GM18858 (cell line): ENCODE data around the gene CENPX.

ENCODE experiments used
- ATAC-seq: cut with Tn5 transposase; IDR thresholded peaks from one replicate; pipeline ENCODE4 v1.9.1; 2021; ENCODE audit not compliant: unreplicated experiment

Gene CENPX

GRCh38 chr17:82012640-82013295 is 9.9 kb downstream of the CENPX start:
- no peak for ATAC-seq

GRCh38 chr17:82012261-82012639 is 10.4 kb downstream of the CENPX start:
- no peak for ATAC-seq

DNA sequence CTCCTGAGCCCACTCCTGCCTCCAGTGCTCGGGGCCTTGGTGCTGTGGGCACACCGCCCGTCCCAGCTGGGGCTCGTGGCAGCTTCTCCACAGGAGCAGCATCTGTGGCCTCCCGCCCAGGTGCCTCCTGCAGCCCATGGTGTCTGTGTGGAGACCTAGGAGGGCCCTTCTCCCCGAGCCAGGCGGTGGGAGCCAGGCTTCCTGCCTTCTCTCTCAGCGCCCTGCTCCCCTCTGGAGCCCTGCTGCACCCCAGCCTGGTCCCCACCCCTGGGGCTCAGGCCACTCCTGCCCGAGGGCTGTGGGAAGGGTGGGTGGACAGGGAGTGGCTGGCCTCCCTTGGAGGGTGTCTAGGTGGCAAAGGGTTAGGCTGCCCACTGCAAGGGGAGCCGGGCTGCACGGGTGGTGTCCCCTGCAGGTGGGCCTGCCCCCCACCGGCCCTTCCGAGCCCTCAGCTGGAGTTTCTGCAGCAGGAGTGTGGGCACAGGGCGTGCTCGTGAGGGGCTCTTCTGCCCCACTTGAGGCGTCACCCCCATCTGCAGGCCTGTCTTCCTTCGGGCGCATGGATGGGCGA is 11.0 kb downstream of the CENPX start:
- no peak for ATAC-seq

GRCh38 chr17:82010575-82011525 is 11.8 kb downstream of the CENPX start:
- no peak for ATAC-seq

- ATAC-seq, result no peak
Measured at GRCh38 chr17:82009413-82009812, 13.3 kb downstream of the CENPX start.

DNA sequence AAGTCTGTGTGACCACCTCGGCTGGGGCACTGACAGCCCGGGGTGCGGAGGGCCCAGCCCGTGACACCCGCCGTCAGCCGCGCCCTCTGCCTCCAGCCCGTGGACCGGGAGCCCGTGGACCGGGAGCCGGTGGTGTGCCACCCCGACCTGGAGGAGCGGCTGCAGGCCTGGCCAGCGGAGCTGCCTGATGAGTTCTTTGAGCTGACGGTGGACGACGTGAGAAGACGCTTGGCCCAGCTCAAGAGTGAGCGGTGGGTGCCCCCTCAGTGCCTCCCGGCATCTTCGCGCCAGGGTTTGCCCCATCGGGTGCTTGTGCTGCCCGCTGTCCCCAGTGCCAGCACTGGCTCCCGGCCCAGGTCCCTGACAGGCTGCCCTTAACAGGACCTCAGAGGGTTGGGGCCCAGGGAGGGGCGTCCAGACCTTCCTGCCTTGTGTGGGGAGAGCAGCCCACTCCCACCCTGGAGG is 13.7 kb downstream of the CENPX start:
- no peak for ATAC-seq

- ATAC-seq, result no peak
Measured at GRCh38 chr17:82008258-82008940, 14.3 kb downstream of the CENPX start.

- ATAC-seq, result no peak
Measured at GRCh38 chr17:82007495-82008257, 15.0 kb downstream of the CENPX start.

- no peak for ATAC-seq
Measured at GRCh38 chr17:82007228-82007494, 15.5 kb downstream of the CENPX start.

DNA sequence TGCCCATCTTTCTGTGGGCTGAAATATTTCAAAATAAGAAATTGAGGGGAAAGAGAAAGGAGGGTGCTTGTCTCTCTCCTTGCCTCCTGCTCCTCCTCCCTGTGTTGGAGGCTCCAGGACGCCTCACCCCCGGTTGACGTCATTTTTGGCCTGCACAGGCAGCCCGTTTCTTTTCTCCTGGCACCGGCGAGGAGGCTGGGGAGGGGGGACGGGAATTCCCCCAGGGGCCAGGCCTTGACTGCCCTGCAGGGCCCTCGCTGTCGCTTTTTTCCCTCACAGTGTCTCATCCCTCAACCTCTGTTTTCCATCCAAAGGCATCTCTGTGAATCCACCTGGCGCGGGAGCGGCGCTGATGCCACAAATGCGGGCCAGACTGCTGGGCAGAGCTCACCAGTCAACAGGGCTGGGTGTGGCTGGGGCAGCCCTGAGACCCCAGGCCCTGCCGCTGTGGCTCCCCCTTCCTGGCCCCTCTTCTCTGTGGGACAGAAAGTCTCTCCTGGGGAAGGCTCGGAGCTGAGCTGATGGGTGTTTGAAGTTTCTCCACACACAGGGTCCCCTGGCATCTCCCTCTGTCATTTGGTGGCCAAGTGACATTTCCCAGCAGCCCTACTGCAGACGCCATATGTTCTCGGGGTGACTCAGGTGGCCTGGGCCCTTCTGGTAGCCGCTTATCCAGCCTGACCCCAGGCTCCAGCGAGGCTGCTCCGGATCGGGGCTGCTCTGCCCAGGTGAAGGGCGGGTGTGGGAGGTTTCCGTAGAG is 16.0 kb downstream of the CENPX start:
- no peak for ATAC-seq

DNA sequence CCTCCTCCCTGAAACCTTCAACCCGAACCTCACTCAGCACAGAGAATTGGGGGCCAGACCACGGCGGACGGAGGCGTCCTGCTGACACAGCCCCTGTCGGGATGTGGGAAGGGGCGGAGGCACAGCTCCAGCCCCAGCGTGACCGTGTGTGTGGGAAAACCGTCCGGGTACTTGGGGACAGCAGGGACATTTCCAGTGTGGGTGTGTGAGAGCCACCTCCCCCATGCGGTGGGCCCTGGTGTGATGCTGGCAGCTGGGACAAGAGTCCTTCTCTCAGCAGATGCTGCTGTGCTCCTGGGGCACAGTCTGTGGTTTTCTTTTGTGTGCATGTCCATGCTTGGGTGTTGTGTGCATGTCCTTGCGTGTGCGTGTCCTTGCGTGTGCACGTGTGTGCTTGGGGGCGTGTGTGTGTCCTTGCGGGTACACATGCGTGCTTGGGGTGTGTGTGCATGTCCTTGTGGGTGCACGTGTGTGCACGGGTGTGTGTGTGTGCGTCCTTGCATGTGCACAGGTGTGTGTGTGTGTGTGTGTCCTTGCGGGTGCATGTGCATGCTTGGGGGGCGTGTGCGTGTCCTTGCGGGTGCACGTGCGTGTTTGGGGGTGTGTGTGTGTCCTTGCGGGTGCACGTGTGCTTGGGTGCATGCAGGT is 16.9 kb downstream of the CENPX start:
- ATAC-seq, result no peak

GRCh38 chr17:82004517-82005455 is 17.9 kb downstream of the CENPX start:
- ATAC-seq, result no peak

- ATAC-seq, result no peak
Measured at GRCh38 chr17:82003411-82004381, 19.0 kb downstream of the CENPX start.

DNA sequence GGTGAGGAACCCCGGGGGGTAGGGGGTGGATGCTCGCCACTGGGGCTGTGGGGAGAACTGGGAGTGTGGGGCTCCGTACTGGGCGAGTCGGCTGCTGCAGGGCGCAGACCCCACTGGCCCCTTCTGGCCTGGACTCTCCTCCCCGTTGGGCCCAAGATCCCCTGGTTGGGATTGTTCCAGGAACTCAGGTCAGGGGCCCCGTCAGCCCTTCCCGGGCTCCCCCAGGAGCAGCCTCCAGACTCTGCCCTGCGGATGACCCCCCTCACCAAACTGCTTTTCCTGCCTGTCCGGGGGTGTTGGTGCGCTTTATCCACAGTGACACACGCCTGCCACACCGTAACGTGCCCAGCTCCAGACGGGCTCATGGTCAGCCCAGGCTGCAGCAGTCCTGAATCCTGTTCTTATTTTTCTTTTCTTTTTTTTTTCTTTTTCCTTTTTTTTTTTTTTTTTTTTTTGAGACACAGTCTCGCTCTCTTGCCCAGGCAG is 21.1 kb downstream of the CENPX start:
- no peak for ATAC-seq

GRCh38 chr17:82000803-82001570 is 21.7 kb downstream of the CENPX start:
- no peak for ATAC-seq
